Left lung (tissue), 10 donors: ENCODE measurements around the gene PLPP4. TPM values are rescaled to one million over a fixed set of nuclear protein-coding genes. Genes with fewer than 3 reads are reported as not detected.

Experiments
- ATAC-seq: fragments of 200-7000 bp; cut with Tn5 transposase; one replicate; pipeline ENCODE4 v1.9.1; 2020; ENCODE audit warnings: moderate library complexity
- DNase-seq, 4 donors: peaks; one replicate each; pipeline ENCODE4 v3.0.0-alpha.2; 2013 to 2020
- H3K27ac ChIP-seq, 2 donors: fragments of 200-600 bp; sonication (generic) in 1 of 2; one replicate each; pipeline versions ENCODE4 v1.5.0 to v1.8.0; 2020 to 2021
- H3K27me3 ChIP-seq, 2 donors: fragments of 200-600 bp; sonication (generic) in 1 of 2; one replicate each; pipeline versions ENCODE4 v1.5.0 to v1.8.0; 2020 to 2021
- H3K36me3 ChIP-seq, 2 donors: fragments of 200-600 bp; sonication (generic) in 1 of 2; one replicate each; pipeline versions ENCODE4 v1.5.0 to v1.8.0; 2020 to 2021
- H3K4me1 ChIP-seq, 2 donors: fragments of 200-600 bp; one replicate each; pipeline ENCODE4 v1.8.0; 2021
- H3K4me3 ChIP-seq, 2 donors: fragments of 200-600 bp; sonication (generic) in 1 of 2; one replicate each; pipeline versions ENCODE4 v1.5.0 to v1.8.0; 2020 to 2021; ENCODE audit warnings: mild to moderate bottlenecking in 1 of 2
- H3K9me3 ChIP-seq, 2 donors: fragments of 200-600 bp; sonication (generic) in 1 of 2; one replicate each; pipeline versions ENCODE4 v1.5.0 to v1.8.0; 2020 to 2021
- intact Hi-C, 2 donors: fragments of 100-400 bp; cut with DNase I; formaldehyde crosslinking; loops; one replicate each; pipeline versions ENCODE4 v1.11.2 to v1.14.2; 2022
- polyA plus RNA-seq, 6 donors: library from polyadenylated mRNA; unstranded; fragments of 120-200 nt; gene quantifications; one replicate each; pipeline ENCODE4 v1.2.1, GENCODE V29; 2013; ENCODE audit not compliant: insufficient read length in 6 of 6
- total RNA-seq, 2 donors: library from RNA; stranded (reverse); fragmentation: NEBNext Ultra II Directional; extraction: Animal tissue kit (Norgen Biotek cat#: 25700); gene quantifications; one replicate each; pipeline ENCODE4 v1.2.1, GENCODE V29; 2021
- TF ChIP-seq, protein P1 (sequence below), 2 donors: fragments of 200-600 bp; sonication (generic) in 1 of 2; IDR thresholded peaks; one replicate each; pipeline versions ENCODE4 v1.5.0 to v1.8.0; 2021; ENCODE audit warnings: antibody characterized with exemption in 2 of 2
- donor health status: DM: no; HTN: yes; CAD: no.
- donor health status: DM: no; HTN: no; CAD: no.

PLPP4 gene
- total and polyA plus RNA-seq, 8 donors: 0.11 to 0.67 TPM; not detected in 6

DNA sequence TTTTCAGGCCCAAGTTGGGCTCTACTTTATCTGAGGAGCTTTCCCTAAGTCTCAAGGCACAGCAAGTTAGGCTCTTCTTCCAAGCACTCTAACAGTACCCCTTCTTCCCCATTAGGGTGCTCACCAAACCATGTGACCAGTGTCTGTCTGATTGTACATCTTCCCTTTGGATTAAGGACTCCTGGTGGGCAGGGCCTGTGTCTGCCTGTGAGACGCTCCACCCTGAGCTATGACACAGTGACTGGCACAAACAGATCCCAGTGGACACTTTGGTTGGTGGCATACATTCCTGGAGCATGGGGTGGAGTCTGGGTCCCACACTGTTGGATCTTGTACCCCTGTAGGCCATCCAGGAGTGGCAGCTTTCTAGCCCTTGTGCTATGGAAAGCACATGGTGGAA, 23.8 kb downstream of the PLPP4 start:
- Histone ChIP-seq H3K36me3 (no peaks in the 10 kb centered on the region), H3K9me3 (peaks cover 0 to 8% of the 10 kb centered on the region in 2 donors), H3K27me3 (no peaks in the 10 kb centered on the region), H3K4me3 (no peak overlapping the region), H3K27ac (no peak overlapping the region), H3K4me1 (no peaks in the 10 kb centered on the region)
- ATAC-seq (no peak), DNase-seq (no peak)
- intact Hi-C loops: no loop called here
- TF ChIP-seq, protein P1, sequence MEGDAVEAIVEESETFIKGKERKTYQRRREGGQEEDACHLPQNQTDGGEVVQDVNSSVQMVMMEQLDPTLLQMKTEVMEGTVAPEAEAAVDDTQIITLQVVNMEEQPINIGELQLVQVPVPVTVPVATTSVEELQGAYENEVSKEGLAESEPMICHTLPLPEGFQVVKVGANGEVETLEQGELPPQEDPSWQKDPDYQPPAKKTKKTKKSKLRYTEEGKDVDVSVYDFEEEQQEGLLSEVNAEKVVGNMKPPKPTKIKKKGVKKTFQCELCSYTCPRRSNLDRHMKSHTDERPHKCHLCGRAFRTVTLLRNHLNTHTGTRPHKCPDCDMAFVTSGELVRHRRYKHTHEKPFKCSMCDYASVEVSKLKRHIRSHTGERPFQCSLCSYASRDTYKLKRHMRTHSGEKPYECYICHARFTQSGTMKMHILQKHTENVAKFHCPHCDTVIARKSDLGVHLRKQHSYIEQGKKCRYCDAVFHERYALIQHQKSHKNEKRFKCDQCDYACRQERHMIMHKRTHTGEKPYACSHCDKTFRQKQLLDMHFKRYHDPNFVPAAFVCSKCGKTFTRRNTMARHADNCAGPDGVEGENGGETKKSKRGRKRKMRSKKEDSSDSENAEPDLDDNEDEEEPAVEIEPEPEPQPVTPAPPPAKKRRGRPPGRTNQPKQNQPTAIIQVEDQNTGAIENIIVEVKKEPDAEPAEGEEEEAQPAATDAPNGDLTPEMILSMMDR (IDR thresholded peaks at IDR 0.05): no peak

DNA sequence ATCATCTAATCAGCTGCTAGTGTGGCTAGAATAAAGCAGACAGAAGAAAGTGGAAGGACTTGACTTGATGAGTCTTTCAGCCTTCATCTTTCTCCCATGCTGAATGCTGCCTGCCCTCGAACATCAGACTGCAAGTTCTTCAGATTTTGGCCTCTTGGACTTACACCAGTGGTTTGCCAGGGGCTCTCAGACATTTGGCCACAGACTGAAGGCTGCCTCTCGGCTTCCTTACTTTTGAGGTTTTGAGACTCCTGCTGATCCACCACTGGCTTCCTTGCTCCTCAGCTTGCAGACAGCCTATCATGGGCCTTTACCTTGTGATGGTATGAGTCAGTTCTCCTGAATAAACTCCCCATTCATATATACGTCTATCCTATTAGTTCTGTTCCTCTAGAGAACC, 26.0 kb downstream of the PLPP4 start:
- TF ChIP-seq, protein P1 (IDR thresholded peaks at IDR 0.05): no peak
- Histone ChIP-seq H3K9me3 (peaks cover 0 to 8% of the 10 kb centered on the region in 2 donors), H3K4me3 (no peak overlapping the region), H3K36me3 (no peaks in the 10 kb centered on the region), H3K27me3 (no peaks in the 10 kb centered on the region), H3K27ac (no peak overlapping the region), H3K4me1 (no peaks in the 10 kb centered on the region)
- no peak for ATAC-seq
- intact Hi-C loops: no loop called here
- DNase-seq: no peak

DNA sequence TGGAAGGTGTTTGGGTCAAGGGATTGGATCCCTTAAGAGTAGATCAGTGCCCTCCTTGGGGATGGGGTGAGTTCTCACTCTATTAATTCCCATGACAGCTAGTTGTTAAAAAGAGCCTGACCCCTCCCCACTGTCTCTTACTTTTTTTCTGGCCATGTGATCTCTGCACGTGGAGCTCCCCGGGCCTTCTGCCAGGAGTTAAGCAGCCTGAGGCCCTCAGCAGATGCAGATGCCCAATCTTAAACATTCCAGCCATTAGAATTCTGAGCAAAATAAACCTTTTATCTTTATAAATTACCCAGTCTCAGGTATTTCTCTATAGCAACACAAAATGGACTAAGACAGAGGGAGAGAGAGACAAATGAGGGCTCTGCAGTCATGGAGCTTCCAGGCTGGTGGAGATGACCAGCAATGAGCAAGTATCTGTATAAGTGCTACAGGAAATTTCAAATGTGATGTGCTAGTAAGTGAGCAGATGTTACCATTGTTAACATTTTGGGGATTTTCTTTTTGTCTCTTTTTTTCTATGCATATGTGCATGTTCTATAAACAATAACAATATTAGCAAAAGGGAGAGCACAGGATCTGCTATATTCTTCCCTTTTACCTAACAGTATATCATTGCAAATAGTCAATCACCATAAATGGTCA, 26.7 kb downstream of the PLPP4 start:
- no peak overlapping the region for H3K27ac ChIP-seq
- no peaks in the 10 kb centered on the region for H3K4me1 ChIP-seq
- intact Hi-C loops: no loop called here
- H3K9me3 ChIP-seq: peaks cover 0 to 8% of the 10 kb centered on the region in 2 donors
- DNase-seq (no peak), ATAC-seq (no peak)
- TF ChIP-seq, protein P1 (IDR thresholded peaks at IDR 0.05): no peak
- no peaks in the 10 kb centered on the region for H3K27me3 ChIP-seq
- H3K4me3 ChIP-seq: no peak overlapping the region
- no peaks in the 10 kb centered on the region for H3K36me3 ChIP-seq

DNA sequence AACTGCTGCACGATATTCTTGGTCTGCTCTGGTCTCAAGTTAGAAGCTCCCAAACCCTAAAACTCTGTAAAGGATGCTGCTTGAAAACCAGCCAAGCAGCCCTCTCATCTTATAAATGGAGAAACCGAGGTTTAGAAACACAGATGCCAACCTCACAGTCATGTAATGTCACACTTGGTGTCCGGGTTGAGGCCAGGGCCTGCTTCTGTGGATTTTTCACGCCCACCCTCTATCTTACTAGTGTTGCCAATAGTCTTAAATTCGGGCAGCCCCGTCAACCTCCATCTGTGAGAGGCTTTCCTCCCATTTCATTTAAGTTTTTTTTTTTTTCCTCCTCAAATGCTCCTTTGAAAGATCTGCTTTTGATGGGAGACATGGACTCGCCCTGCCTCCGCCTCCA, 28.9 kb downstream of the PLPP4 start:
- H3K4me1 ChIP-seq: no peaks in the 10 kb centered on the region
- intact Hi-C loops: no loop called here
- no peak overlapping the region for H3K27ac ChIP-seq
- ATAC-seq: no peak
- no peaks in the 10 kb centered on the region for H3K27me3 ChIP-seq
- DNase-seq: no peak
- no peak overlapping the region for H3K4me3 ChIP-seq
- peaks cover 0 to 8% of the 10 kb centered on the region in 2 donors for H3K9me3 ChIP-seq
- TF ChIP-seq, protein P1 (IDR thresholded peaks at IDR 0.05): no peak
- H3K36me3 ChIP-seq: no peaks in the 10 kb centered on the region

DNA sequence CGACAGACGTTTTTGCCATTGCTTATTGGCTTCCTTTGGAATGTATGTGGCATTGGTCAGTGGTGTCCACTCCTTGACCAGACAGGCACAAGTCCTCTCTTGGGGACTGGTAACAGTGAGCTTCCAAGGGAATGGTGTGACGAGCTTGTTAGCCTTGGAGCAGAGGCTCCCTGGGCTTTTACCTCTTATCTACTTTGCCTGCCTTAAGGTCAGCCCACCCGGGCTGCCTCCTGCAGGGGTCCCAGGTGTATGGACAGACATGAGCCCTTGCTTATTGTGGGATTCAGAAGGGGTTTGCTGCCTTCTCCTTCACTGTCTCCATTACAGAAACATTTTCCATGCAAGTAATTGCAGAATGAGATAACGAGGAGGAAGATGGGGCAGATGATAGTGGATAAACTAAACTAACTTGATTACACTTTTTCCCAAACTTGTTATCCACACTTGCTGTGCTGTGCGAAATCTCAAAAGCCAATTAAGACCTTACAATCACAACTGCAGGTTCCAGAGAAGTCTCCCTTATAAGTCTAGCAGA, 29.7 kb downstream of the PLPP4 start:
- Histone ChIP-seq H3K4me3 (no peak overlapping the region), H3K36me3 (no peaks in the 10 kb centered on the region), H3K4me1 (no peaks in the 10 kb centered on the region), H3K9me3 (peaks cover 0 to 7% of the 10 kb centered on the region in 2 donors), H3K27me3 (no peaks in the 10 kb centered on the region), H3K27ac (no peak overlapping the region)
- DNase-seq (no peak), ATAC-seq (no peak)
- TF ChIP-seq, protein P1 (IDR thresholded peaks at IDR 0.05): no peak
- intact Hi-C loops: no loop called here
